ENCODE measurements around the gene SNORC.

SNORC gene

DNA sequence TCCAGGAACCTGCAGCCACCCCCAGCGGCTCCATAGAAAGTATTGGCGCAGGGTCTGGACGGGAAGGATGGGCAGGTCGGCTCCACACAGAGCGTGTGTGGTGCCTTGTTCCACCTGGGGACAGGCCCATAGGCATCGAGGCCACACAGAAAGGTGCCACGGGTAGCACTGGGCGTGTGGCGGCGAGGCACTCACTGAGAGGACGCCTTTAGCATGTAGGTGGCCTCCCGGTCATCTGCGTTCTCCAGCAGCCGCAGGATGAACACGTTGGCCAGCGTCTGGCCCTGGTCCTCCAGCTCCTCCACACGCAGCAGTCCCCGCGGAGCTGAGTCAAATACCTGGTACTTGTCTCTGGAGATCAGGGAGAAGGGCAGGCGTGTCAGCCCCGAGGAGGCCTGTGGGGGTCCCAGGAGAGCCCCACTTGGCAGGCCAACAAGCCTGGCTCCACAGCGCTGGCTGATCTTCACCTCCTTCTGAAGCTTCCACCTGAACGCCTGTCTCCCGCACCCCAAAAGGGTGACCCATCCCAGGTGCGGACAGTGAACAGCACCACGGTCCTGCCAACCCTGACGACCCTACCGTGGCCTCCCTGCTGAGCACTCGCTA, 13.2 kb downstream of the SNORC start:
- DNase-seq: no peak

DNA sequence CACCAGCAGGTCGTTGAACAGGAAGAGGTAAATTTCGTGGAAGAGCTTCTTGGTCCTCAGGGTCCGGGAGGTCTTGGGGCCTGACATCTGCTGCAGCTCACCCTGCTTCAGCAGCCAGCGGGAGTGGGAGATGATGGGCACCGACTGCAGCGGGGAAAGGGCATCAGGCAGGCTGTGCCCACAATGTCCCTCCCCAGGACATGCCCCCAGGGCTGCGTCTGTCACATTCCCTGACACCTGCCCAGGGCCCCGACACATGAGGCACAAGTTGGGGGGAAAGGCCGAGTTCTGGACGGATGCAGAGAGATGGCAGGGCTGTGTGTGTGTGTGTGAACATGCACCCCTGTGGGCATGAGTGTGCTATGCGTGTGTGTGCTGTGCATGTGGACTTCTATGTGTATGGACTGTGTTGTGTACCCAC, 13.9 kb downstream of the SNORC start:
- DNase-seq: no peak

DNA sequence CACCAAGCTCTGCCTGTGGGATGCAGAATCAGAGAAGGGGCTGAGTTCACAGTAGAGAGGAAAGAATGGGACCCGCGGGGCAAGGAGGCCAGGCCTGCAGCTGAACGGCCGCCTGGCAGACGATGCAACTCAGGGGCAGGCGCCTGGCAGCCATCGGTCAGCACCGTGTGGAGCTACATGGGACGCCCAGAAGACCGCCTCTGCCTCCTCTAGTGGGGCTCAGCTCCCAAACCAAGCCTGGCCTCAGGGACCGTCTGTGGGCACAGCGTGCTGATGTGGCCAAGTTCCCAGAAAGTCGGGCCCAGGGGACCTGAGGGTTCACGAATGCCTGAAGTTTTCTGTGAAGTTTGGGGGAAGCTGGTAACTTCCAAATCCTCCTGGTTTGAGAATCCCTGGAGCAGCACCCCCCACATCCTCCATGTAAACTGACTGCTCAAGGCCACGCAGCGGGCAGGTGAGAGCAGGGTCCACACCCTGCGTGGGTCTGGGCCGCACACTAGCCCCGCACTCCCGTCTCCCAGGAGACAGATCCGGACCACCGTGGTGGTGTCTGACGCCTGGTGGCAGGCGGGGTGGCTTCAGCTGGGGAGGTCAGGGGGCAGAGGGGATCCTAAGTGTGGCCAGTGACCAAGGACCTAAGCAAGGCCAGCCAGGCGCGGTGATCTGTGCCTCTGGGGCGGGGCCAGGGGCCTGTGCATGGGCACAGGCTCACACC, 14.6 kb downstream of the SNORC start:
- no peak for DNase-seq

DNA sequence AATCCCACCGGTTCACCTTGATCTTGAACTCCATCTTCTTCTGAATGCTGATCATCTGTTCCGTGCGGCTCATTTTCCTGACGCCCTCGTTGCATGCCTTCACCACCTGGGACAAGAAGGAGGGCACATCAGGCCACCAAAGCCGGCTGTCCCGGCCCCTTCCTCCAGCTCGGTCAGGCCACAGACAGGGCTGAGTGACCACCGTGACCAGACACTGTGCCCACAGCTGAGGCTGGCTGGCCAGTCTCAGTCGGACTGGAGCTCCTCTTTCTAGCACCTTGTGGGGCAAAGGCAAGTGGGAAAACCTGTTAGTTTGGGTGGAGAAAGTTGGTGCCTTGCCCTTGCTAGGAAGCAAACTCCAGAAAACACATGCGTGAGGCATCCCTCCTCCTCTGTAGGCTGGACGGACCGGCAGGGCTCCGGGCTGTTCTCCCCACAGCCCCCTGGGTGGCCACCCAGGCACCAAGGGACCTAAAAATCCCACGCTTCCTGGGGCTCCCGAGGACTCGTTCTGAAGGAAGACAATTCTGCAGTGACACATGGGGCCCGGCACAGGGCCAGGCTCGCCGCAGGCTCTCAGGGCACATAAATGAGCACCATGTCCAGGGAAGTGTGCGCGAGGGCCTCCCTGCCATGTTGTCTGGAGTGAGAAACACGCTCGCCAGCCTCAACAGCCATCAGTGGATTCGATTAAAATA, 15.3 kb downstream of the SNORC start:
- DNase-seq: no peak

DNA sequence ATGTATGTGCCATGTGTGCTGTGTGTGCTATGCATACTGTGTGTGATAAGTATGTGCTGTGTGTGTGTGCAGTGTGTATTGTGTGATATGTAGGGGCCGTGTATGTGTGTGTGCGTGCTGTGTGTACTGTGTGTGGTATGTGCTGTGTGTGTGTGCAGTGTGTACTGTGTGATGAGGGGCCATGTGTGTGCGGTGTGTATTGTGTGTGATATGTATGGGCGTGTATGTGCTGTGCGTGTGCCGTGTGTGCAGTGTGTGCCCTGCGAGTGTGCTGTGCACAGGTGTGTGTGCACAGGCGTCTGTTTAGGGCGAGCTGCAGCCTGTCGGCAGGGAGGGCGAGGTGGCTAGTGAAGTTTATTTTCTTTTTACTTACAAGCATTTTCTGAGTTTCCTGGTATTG, 16.1 kb downstream of the SNORC start:
- DNase-seq: no peak

DNA sequence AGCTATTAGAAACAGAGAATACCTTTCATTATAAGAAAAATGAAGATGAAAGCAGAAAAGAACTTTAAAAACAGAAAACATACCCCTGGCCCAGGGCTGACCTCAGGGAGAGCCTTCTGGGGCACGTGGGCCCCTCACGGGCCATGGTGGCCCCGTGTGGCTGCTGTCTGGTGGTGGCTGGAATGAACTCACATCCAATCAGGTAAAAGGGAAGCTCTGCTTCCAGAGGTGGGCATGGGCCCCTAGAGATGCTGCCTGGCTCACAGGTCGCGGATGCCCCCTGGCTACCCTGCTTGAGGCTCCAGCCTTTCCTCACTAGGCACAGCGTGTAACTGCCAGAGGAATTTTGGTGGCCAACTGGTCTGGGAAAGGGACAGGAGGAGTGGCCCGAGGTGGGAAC, 16.6 kb downstream of the SNORC start:
- DNase-seq: no peak

DNA sequence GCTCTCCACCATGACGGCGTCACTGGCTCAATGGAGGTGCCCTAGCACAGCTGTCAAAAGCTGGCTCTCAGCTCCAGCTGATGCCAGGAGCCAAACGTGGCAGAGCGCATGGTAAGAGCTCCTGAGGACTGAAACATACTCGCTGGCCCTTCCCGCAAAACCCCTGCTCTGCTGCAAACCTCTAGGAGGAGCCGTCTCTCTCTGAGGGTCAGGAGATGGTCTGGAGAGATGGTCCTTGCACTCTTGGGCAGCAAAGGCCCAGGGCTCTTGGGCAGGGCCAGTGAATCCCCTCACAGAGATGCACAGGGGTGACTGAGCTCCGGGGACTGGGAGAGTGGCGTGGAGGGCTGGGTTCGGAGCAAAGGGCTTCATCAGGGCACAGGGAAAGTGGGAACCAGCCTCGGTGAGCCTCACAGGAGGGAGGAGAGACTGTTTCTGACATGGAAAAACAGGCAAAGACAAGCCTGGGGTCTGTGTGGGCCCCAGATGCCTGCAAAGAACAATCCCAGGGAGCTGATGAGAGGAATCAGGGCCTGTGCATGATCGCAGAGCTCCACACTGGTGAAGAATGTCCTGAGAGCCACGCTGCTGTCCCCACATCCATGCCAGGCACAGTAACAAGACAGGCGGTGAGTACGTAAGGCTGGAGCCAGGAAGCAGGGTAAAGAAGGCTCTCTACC, 17.2 kb downstream of the SNORC start:
- DNase-seq: no peak

DNA sequence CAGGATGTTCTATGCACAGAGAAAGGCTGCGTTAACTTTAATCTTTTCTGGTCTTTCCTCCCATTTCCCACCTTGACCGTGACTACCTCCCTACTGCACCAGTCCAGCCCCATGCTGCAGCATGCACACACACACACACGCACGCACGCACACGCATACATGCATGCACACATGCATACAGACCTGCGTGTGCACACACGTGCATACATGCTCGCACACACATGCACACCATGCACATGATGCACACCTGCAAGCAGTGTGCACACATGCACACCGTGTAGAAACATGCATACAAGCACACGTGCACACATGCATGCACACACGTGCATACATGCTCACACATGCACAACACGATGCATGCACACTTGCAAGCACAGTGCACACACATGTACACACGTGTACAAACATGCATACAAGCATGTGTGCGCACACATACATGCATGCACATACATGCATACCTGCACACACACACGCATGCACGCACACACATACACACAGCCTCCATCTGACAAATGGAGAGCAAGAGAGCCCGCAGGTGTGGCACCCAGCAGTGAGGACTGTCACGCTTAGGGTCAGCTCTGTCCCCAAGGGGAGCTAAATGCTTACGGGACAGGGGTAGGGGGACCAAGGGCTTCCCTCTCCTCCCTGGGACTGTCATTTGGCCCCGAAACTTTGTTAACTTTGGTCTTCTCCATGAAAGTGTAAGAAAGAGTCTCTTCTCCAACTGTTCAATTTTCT, 18.2 kb downstream of the SNORC start:
- DNase-seq: no peak

DNA sequence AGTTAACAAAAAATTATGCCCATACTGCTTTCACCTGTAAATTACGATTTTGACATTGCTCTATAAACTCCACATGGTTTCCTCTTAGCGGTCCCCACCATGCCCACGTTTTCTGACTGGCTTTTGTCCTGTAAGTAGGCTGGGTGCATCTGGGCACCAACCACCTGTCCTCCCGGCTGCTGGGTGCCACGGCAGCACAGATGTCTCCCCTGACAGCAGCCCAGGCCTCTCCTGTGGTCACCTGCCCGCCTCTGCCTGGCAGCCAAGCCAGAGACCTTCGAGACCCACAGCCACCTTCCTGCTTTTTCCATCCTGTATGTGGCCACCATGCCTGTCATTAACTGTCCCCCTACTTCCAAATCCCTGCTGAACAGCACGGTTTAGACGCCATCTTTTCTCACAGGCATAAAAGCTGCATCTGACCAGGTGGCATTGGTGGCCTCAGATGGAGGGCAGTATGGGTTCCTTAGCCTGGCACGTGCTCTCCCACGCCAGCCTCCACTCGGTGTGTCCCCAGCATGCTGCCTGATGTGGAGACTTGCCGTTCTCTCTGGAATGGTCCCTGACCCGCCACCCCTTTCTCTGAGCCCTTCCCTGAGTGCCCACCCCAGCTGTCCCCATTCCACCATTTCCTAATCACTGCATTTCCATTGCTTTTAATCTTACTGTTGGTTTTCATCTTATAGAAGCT, 18.9 kb downstream of the SNORC start:
- DNase-seq: no peak

DNA sequence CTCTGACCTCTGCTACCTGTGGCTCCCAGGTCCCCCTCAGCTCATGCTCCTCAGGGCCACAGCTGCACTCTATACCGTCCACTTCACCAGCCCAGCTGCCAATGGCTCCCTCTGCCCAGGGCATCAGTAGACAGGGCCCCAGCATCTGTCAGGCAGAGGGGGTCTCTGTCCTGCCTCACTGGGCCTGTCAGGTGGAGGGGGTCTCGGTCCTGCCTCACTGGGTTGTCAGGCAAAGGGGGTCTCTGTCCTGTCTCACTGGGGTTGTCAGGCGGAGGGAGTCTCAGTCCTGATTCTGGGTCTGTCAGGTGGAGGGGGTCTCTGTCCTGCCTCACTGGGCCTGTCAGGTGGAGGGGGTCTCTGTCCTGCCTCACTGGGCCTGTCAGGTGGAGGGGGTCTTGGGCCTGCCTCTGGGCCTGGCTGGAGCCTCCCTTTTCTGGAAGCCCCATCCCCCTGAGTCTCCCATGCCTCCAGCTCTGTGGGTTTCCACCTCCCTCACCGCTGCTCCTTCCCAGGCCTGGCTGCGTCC, 19.9 kb downstream of the SNORC start:
- no peak for DNase-seq

DNA sequence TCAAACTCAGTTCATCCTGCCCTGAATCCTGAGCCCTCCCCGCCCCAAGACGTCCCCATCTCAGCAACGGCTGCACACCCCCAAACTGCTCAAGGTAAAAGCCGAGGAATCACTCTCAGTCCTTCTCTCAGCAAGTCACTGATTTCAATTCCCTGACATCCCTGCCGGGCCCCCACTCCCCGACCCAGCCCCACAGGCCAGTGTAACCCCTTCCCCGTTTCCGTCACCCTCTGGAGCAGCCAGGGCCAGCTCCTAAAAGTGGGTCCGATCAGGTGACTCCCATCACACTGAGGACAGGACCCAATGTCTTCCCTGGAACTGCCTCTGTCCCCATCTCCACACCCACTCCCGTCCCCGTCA, 20.5 kb downstream of the SNORC start:
- no peak for DNase-seq

DNA sequence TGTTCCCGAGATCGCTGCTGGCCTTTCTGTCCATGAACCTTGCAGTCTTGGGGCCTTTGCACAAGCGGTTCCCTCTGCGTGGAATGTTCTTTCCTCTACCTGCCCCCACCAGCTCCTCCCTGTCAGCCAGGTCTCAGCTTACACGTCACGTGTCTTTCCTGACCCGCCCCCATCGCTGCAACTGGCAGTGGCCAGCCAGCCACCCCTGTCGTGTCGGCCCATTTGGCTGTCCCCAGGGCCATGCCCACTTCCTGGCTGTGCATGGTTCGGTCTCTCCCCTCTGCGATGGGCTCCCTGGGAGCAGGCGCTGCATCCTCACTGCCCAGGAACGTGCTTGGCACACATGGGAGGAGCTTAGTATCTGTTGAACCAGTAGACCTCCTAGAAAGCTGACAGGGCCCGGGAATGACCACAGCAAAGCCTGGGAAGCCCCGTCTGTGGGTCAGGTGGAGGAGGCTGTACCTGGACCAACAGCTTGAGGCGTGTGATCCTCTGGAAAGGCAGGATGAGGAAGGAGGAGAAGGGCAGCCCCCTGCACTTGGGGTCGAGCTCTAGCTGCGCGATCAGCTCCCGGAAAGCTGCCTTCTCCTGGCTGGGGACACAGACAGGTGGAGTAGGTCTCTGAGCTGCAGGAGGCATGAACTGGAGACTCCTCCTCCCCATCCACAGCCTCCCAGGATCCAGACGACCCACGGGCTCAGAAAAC, 21.0 kb downstream of the SNORC start:
- DNase-seq: peak; percentile 37

DNA sequence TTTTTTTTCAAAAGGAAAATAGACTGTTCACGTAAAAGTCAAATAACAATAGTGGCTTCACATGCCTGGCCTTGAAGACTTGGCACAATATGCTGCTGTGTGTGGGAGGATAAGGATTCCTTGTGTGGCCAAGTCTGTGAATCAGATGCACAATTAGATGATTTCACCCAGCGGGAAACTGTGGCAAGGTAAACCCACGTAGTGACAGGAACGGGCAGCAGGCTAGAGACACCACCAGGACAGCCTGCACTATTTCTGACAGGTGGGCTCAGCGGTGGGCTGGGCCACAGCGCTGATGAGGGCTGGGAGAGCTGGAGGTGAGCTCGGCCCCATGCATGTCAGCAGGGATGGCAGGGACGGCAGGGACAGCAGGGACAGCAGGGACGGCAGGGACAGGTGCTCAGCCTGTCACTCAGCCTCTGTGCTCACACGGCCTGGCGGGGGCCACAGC, 21.6 kb downstream of the SNORC start:
- no peak for DNase-seq

DNA sequence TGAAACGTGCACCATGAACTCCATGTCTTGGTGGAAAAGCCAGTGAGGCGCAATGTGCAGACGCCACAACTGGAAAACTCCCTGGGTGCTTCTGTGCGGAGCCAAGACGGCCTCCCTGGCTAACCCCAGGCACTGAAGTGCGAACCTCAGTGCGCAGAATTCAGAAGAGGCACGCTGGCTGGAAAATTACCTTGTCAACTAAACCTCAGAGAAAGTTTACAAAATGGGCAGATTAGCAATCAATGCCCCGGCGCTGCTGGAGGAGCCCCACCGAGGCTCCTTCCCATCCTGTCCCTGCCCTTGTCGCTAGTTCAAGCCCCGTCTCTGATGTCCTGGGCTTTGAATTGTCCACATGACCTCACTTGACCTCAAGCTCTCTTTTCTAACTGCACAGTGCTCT, 22.2 kb downstream of the SNORC start:
- no peak for DNase-seq

DNA sequence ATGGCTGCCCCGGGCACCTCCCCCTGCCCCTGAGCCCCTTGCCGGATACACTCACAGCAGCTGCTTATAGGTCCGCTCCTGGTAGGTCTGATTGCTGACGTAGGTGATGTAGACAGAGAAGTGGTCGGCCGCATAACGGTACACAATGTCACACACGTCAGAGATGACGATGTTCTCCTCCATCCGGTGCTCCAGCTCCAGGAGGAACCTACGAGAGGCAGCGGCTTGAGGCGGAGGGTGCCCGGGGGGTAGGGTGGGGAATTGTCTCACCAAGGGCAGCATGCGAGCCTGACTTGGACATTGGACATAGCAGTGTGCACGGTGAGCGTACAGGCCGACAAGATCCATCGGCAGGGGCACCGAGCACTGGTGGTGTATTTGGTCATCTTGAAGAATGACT, 22.8 kb downstream of the SNORC start:
- no peak for DNase-seq

DNA sequence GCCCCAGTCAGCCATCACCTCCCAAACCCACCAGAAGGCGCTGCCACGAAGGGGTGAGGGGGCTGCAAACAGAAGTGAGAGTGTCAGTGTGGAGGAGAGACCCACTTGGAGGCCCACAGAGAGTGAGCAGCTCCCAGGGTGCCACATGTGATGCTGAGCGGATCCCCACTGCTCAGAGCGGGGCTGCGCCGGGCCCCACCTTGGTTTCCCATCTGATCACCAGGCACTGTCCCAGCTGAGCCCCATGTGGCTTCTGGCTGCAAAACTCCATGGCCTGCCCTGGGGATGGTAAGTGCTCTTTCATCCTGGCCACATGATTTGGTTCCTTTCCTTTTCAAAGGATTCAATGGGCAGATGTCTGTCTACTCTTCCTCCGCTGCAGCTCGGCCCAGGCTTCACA, 23.8 kb downstream of the SNORC start:
- DNase-seq: no peak

DNA sequence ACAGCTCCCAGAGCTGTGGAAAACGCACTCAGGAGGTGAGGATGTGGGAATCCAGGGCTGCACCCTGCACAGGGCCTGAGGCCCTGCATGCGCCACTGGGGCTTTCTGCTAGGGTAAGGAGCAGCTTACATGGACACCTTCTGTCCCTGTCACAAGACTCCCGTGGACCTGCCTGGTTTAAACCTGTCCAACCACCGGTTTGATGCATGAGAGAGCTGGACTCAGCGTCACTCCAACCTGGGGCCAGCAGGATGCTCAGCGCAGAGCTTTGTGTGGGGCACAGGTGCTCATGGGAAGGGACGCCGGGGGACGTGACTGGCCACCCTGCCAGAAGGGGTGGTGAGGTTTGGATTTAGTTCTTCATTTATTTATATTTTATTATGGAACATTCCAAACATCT, 24.2 kb downstream of the SNORC start:
- DNase-seq: no peak

DNA sequence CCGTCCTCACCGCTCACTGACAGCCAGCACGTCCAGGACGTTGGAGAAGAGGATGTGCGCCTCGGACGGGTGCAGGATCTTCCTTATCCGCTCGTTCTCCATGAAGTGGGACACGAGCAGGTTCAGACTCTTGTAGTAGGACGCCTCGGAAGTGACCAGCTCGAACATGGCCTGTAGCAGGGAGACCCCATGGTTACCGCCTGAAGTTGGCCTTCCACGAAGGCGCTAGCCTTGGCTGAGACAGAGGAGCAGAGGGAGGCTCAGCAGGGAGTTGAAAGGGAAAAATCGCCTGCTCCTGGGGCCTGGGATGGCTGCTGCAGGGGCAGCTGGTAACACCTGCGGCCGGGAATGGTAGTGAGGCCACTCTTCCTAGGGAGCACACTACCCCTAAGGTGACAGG, 24.7 kb downstream of the SNORC start:
- DNase-seq: no peak

DNA sequence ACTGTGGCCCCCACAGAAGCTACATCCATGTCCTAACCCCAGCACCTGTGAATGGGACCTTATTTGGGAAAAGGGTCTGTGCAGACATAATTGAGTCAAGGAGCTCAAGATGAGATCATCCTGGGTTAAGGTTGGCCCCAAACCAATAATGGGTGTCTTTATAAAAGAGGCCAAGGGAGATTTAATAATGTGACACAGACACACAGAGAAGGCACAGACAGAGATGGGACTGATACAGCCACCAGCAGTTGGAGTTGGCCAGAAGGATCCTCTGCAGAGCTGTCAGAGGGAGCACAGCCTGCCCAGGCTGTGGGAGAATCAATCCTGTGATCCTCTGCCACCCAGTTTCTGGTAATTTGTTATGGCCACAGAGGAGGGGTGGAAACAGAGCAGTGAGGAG, 26.0 kb downstream of the SNORC start:
- DNase-seq: no peak

DNA sequence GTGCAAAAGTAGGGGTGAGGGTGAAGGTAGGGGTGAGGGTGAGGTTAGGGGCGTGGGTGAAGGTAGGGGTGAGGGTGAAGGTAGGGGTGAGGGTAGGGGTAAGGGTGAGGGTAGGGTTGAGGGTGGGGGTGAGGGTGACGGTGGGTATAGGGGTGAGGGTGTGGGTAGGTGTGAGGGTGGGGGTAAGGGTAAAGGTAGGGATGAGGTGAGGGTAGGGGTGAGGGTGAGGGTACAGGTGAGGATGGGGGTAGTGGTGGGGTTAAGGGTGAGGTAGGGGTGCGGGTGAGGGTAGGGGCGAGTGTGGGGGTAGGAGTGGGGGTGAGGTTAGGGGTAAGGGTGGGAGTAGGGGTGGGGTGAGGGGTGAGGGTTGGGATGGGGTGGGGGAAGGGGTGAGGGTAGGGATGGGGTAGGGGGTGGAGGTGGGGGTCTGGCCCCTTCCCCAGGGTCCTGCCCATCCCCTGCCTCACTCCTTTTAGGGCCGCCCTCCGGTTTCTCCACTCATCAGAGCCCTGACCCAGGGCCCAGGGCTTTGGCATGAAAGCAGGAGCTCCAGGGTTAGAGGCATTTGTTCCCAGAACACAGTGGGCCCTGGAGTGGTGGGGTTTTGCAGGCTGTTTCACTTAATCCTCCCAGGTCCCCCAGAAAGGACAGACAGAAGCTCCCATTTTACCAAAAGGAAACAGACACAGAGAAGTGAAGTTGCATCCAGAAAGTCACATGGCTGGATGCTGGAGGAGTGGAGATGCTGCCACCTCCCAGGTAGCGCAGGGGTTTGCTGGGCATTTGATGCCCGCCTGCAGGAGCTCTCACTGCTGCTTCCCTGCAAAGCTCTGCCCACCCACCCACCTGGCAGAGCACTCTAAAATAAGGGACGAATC, 26.9 kb downstream of the SNORC start:
- no peak for DNase-seq

All from eye (tissue), 1 donor.